DMS 273 (cell line): ENCODE data around the gene CNP.
"Not testable (repeated sequence)": the region's sequence is repeated elsewhere in the genome, so short reads cannot be mapped to it uniquely, and the experiment has no call there.

Experiments used
- DNase-seq: peaks from one replicate; lab custom pipeline; 2025; ENCODE audit not compliant: unreplicated experiment; lab: John Stamatoyannopoulos, UW

Gene CNP

GRCh38 chr17:42001729-42002128, 35.1 kb downstream of the CNP start:
- no peak for DNase-seq

GRCh38 chr17:42002175-42002791, 35.7 kb downstream of the CNP start:
- no peak for DNase-seq

- no peak for DNase-seq
These were observed 36.3 kb downstream of the CNP start for GRCh38 chr17:42002792-42003301.

GRCh38 chr17:42005166-42005565, 38.6 kb downstream of the CNP start:
- DNase-seq = no peak

GRCh38 chr17:42009170-42009569, 42.6 kb downstream of the CNP start:
- DNase-seq = no peak

- not testable (repeated sequence) for DNase-seq
These were observed 43.7 kb downstream of the CNP start for GRCh38 chr17:42010266-42010680.

GRCh38 chr17:42010898-42011516, 44.4 kb downstream of the CNP start:
- DNase-seq = peak; percentile 32

- DNase-seq = not testable (repeated sequence)
These were observed 45.8 kb downstream of the CNP start for GRCh38 chr17:42012363-42012762.

GRCh38 chr17:42013740-42014139, 47.1 kb downstream of the CNP start:
- not testable (repeated sequence) for DNase-seq

- peak; percentile 49 for DNase-seq
These were observed 49.8 kb downstream of the CNP start for GRCh38 chr17:42016411-42016831.

- DNase-seq = peak; percentile 97
These were observed 50.6 kb downstream of the CNP start, which contains the start of gene DNAJC7 for GRCh38 chr17:42016941-42017865. DNAJC7 (minus strand) TSS chr17:42017439; CDS start chr17:42017416, 23 bp downstream.

- DNase-seq = no peak
These were observed 51.2 kb downstream of the CNP start for GRCh38 chr17:42017866-42018200.

- peak; percentile 42 for DNase-seq
These were observed 51.7 kb downstream of the CNP start for GRCh38 chr17:42018339-42018738.

GRCh38 chr17:42018988-42019387, 52.4 kb downstream of the CNP start:
- DNase-seq = no peak

- peak; percentile 97 for DNase-seq
These were observed 53.2 kb downstream of the CNP start, which contains the start of gene NKIRAS2 for GRCh38 chr17:42019509-42020404. NKIRAS2 (plus strand) TSS chr17:42020090; CDS start chr17:42021578, 1,488 bp downstream.

GRCh38 chr17:42020845-42021244, 54.2 kb downstream of the CNP start:
- not testable (repeated sequence) for DNase-seq

- DNase-seq = no peak
These were observed 57.1 kb downstream of the CNP start for GRCh38 chr17:42023524-42024349.

- DNase-seq = no peak
These were observed 58.6 kb downstream of the CNP start for GRCh38 chr17:42025191-42025579.

GRCh38 chr17:42025936-42026335, 59.3 kb downstream of the CNP start:
- DNase-seq = no peak
